ENCODE results near the gene PLA2G2C. TPM values are rescaled to one million over a fixed set of nuclear protein-coding genes. Genes with fewer than 3 reads are reported as not detected.
A peak's percentile ranks its signal among the peaks of the same experiment; 100 is the strongest.
"Not testable (repeated sequence)": the region's sequence is repeated elsewhere in the genome, so short reads cannot be mapped to it uniquely, and the experiment has no call there.

The PLA2G2C gene
- polyA plus RNA-seq, 4 donors, result 0.01 TPM; not detected in 3

- peaks cover 0 to 13% (median 3%) of the 10 kb centered on the region in 3 donors for H3K27me3 ChIP-seq (ENCODE audit: control insufficient read depth in 3 of 3, insufficient read depth in 3 of 3, low read length in 3 of 3)
- no peak for FAIRE-seq
- no peaks in the 10 kb centered on the region for H3K4me1 ChIP-seq (ENCODE audit: control insufficient read depth in 3 of 3, insufficient read depth in 2 of 3, low read depth in 1 of 3, low read length in 2 of 3)
- H3K36me3 ChIP-seq (ENCODE audit: control insufficient read depth in 3 of 3, insufficient read depth in 2 of 3, low read depth in 1 of 3, low read length in 3 of 3), result no peaks in the 10 kb centered on the region
- H3K27ac ChIP-seq (ENCODE audit: low read depth in 1 of 3, low read length in 2 of 3), result no peak overlapping the region
- no peak overlapping the region for H3K4me3 ChIP-seq (ENCODE audit: low read depth in 1 of 3, low read length in 3 of 3)
- WGBS, 3 donors, result 61 to 79% (median 71%) methylated on average over 4 of the region's 4 CpGs
- no peak for DNase-seq
- H3K9me3 ChIP-seq (ENCODE audit: control insufficient read depth in 2 of 2, insufficient read depth in 1 of 2, low read depth in 1 of 2, low read length in 1 of 2), result peaks cover 0 to 3% of the 10 kb centered on the region in 2 donors
Measured at GRCh38 chr1:20227704-20228103, 41.4 kb upstream of the PLA2G2C start.

- Histone ChIP-seq H3K27me3 (ENCODE audit: control insufficient read depth in 3 of 3, insufficient read depth in 3 of 3, low read length in 3 of 3) (peaks cover 0 to 13% (median 3%) of the 10 kb centered on the region in 3 donors), H3K27ac (ENCODE audit: low read depth in 1 of 3, low read length in 2 of 3) (no peak overlapping the region), H3K4me1 (ENCODE audit: control insufficient read depth in 3 of 3, insufficient read depth in 2 of 3, low read depth in 1 of 3, low read length in 2 of 3) (no peaks in the 10 kb centered on the region), H3K36me3 (ENCODE audit: control insufficient read depth in 3 of 3, insufficient read depth in 2 of 3, low read depth in 1 of 3, low read length in 3 of 3) (no peaks in the 10 kb centered on the region), H3K4me3 (ENCODE audit: low read depth in 1 of 3, low read length in 3 of 3) (no peak overlapping the region), H3K9me3 (ENCODE audit: control insufficient read depth in 2 of 2, insufficient read depth in 1 of 2, low read depth in 1 of 2, low read length in 1 of 2) (no peaks in the 10 kb centered on the region)
- 17 to 37% (median 31%) methylated on average over 3 of the region's 3 CpGs for WGBS, 3 donors
- FAIRE-seq (no peak), DNase-seq (peak in 1 of 2 donors; percentile 21)
Measured at GRCh38 chr1:20224546-20224945, 38.2 kb upstream of the PLA2G2C start.

- Histone ChIP-seq H3K4me3 (ENCODE audit: low read depth in 1 of 3, low read length in 3 of 3) (no peak overlapping the region), H3K27me3 (ENCODE audit: control insufficient read depth in 3 of 3, insufficient read depth in 3 of 3, low read length in 3 of 3) (peaks cover 0 to 13% (median 3%) of the 10 kb centered on the region in 3 donors), H3K27ac (ENCODE audit: low read depth in 1 of 3, low read length in 2 of 3) (no peak overlapping the region), H3K9me3 (ENCODE audit: control insufficient read depth in 2 of 2, insufficient read depth in 1 of 2, low read depth in 1 of 2, low read length in 1 of 2) (no peaks in the 10 kb centered on the region), H3K4me1 (ENCODE audit: control insufficient read depth in 3 of 3, insufficient read depth in 2 of 3, low read depth in 1 of 3, low read length in 2 of 3) (no peaks in the 10 kb centered on the region), H3K36me3 (ENCODE audit: control insufficient read depth in 3 of 3, insufficient read depth in 2 of 3, low read depth in 1 of 3, low read length in 3 of 3) (no peaks in the 10 kb centered on the region)
- WGBS, 3 donors, result 42 to 67% (median 60%) methylated on average over 17 to 18 of the region's 18 CpGs
- FAIRE-seq, result no peak
- DNase-seq, result no peak
Measured at GRCh38 chr1:20223551-20224419, 37.5 kb upstream of the PLA2G2C start.

GRCh38 chr1:20223106-20223505, 36.8 kb upstream of the PLA2G2C start:
- no peak for FAIRE-seq

GRCh38 chr1:20220036-20220435, 33.7 kb upstream of the PLA2G2C start:
- Histone ChIP-seq H3K4me3 (ENCODE audit: low read depth in 1 of 3, low read length in 3 of 3) (no peak overlapping the region), H3K9me3 (ENCODE audit: control insufficient read depth in 2 of 2, insufficient read depth in 1 of 2, low read depth in 1 of 2, low read length in 1 of 2) (peaks cover 0 to 3% of the 10 kb centered on the region in 2 donors), H3K36me3 (ENCODE audit: control insufficient read depth in 3 of 3, insufficient read depth in 2 of 3, low read depth in 1 of 3, low read length in 3 of 3) (no peaks in the 10 kb centered on the region), H3K27ac (ENCODE audit: low read depth in 1 of 3, low read length in 2 of 3) (no peak overlapping the region), H3K27me3 (ENCODE audit: control insufficient read depth in 3 of 3, insufficient read depth in 3 of 3, low read length in 3 of 3) (peaks cover 0 to 7% (median 2%) of the 10 kb centered on the region in 3 donors), H3K4me1 (ENCODE audit: control insufficient read depth in 3 of 3, insufficient read depth in 2 of 3, low read depth in 1 of 3, low read length in 2 of 3) (no peaks in the 10 kb centered on the region)
- 63 to 81% (median 66%) methylated on average over 5 of the region's 5 CpGs for WGBS, 3 donors
- DNase-seq (no peak), FAIRE-seq (no peak)

More at GRCh38 chr1:20223106-20223505, 36.8 kb upstream of the PLA2G2C start:
- H3K27ac ChIP-seq (ENCODE audit: low read depth in 1 of 3, low read length in 2 of 3), result no peak overlapping the region
- no peaks in the 10 kb centered on the region for H3K4me1 ChIP-seq (ENCODE audit: control insufficient read depth in 3 of 3, insufficient read depth in 2 of 3, low read depth in 1 of 3, low read length in 2 of 3)
- H3K27me3 ChIP-seq (ENCODE audit: control insufficient read depth in 3 of 3, insufficient read depth in 3 of 3, low read length in 3 of 3), result peaks cover 0 to 13% (median under 1%) of the 10 kb centered on the region in 3 donors
- no peak overlapping the region for H3K4me3 ChIP-seq (ENCODE audit: low read depth in 1 of 3, low read length in 3 of 3)
- H3K9me3 ChIP-seq (ENCODE audit: control insufficient read depth in 2 of 2, insufficient read depth in 1 of 2, low read depth in 1 of 2, low read length in 1 of 2), result no peaks in the 10 kb centered on the region
- WGBS, 3 donors, result 82 to 95% (median 90%) methylated on average over 2 of the region's 2 CpGs
- DNase-seq, result no peak
- no peaks in the 10 kb centered on the region for H3K36me3 ChIP-seq (ENCODE audit: control insufficient read depth in 3 of 3, insufficient read depth in 2 of 3, low read depth in 1 of 3, low read length in 3 of 3)

- not testable (repeated sequence) for H3K27ac ChIP-seq (ENCODE audit: low read depth in 1 of 3, low read length in 2 of 3); DNase-seq; H3K4me3 ChIP-seq (ENCODE audit: low read depth in 1 of 3, low read length in 3 of 3); H3K4me1 ChIP-seq (ENCODE audit: control insufficient read depth in 3 of 3, insufficient read depth in 2 of 3, low read depth in 1 of 3, low read length in 2 of 3); H3K36me3 ChIP-seq (ENCODE audit: control insufficient read depth in 3 of 3, insufficient read depth in 2 of 3, low read depth in 1 of 3, low read length in 3 of 3); H3K9me3 ChIP-seq (ENCODE audit: control insufficient read depth in 2 of 2, insufficient read depth in 1 of 2, low read depth in 1 of 2, low read length in 1 of 2); H3K27me3 ChIP-seq (ENCODE audit: control insufficient read depth in 3 of 3, insufficient read depth in 3 of 3, low read length in 3 of 3); FAIRE-seq
- WGBS, 3 donors, result 76 to 86% (median 81%) methylated on average over 6 of the region's 6 CpGs
Measured at GRCh38 chr1:20219053-20219452, 32.7 kb upstream of the PLA2G2C start.

GRCh38 chr1:20216574-20216973, 30.3 kb upstream of the PLA2G2C start:
- peaks cover 0 to 3% (median 3%) of the 10 kb centered on the region in 3 donors for H3K4me1 ChIP-seq (ENCODE audit: control insufficient read depth in 3 of 3, insufficient read depth in 2 of 3, low read depth in 1 of 3, low read length in 2 of 3)
- H3K4me3 ChIP-seq (ENCODE audit: low read depth in 1 of 3, low read length in 3 of 3), result no peak overlapping the region
- FAIRE-seq (no peak), DNase-seq (peak; percentile 22 to 61)
- peaks cover 0 to 7% (median 2%) of the 10 kb centered on the region in 3 donors for H3K27me3 ChIP-seq (ENCODE audit: control insufficient read depth in 3 of 3, insufficient read depth in 3 of 3, low read length in 3 of 3)
- WGBS, 3 donors, result 88 to 100% (median 88%) methylated on average over 1 of the region's 1 CpG
- no peak overlapping the region for H3K27ac ChIP-seq (ENCODE audit: low read depth in 1 of 3, low read length in 2 of 3)
- H3K36me3 ChIP-seq (ENCODE audit: control insufficient read depth in 3 of 3, insufficient read depth in 2 of 3, low read depth in 1 of 3, low read length in 3 of 3), result no peaks in the 10 kb centered on the region
- peaks cover 0 to 3% of the 10 kb centered on the region in 2 donors for H3K9me3 ChIP-seq (ENCODE audit: control insufficient read depth in 2 of 2, insufficient read depth in 1 of 2, low read depth in 1 of 2, low read length in 1 of 2)

GRCh38 chr1:20215716-20216115, 29.4 kb upstream of the PLA2G2C start:
- Histone ChIP-seq H3K4me3 (ENCODE audit: low read depth in 1 of 3, low read length in 3 of 3) (no peak overlapping the region), H3K4me1 (ENCODE audit: control insufficient read depth in 3 of 3, insufficient read depth in 2 of 3, low read depth in 1 of 3, low read length in 2 of 3) (peaks cover 0 to 3% (median 3%) of the 10 kb centered on the region in 3 donors), H3K27ac (ENCODE audit: low read depth in 1 of 3, low read length in 2 of 3) (no peak overlapping the region), H3K27me3 (ENCODE audit: control insufficient read depth in 3 of 3, insufficient read depth in 3 of 3, low read length in 3 of 3) (peaks cover 0 to 7% (median 4%) of the 10 kb centered on the region in 3 donors), H3K36me3 (ENCODE audit: control insufficient read depth in 3 of 3, insufficient read depth in 2 of 3, low read depth in 1 of 3, low read length in 3 of 3) (no peaks in the 10 kb centered on the region), H3K9me3 (ENCODE audit: control insufficient read depth in 2 of 2, insufficient read depth in 1 of 2, low read depth in 1 of 2, low read length in 1 of 2) (peaks cover 0 to 3% of the 10 kb centered on the region in 2 donors)
- WGBS, 3 donors, result 78 to 84% (median 80%) methylated on average over 6 of the region's 6 CpGs
- DNase-seq (no peak), FAIRE-seq (no peak)

All from small intestine (tissue), 7 donors.